Mesothelial cell of epicardium (in vitro differentiated cells): ENCODE results near the gene CORO6. TPM values are rescaled to one million over a fixed set of nuclear protein-coding genes. Genes with fewer than 3 reads are reported as not detected.

ENCODE experiments used
- DNase-seq, 2 experiments: peaks; one replicate each; pipeline ENCODE4 v3.0.0; 2021; ENCODE audit warnings: low spot score in 2 of 2; ENCODE audit not compliant: unreplicated experiment in 2 of 2
- H3K27ac Mint-ChIP-seq: 2 replicates; pipeline ENCODE4 v1.8.0; 2021; ENCODE audit warnings: mixed read lengths
- H3K27me3 Mint-ChIP-seq: 2 replicates; pipeline ENCODE4 v1.8.0; 2021; ENCODE audit warnings: low read depth, mixed read lengths
- H3K36me3 Mint-ChIP-seq: 2 replicates; pipeline ENCODE4 v1.8.0; 2021; ENCODE audit warnings: mixed read lengths
- H3K4me1 Mint-ChIP-seq: 2 replicates; pipeline ENCODE4 v1.8.0; 2021; ENCODE audit warnings: mixed read lengths
- H3K4me3 Mint-ChIP-seq: 2 replicates; pipeline ENCODE4 v1.8.0; 2021; ENCODE audit warnings: mild to moderate bottlenecking, moderate library complexity, mixed read lengths
- H3K9me3 Mint-ChIP-seq: 2 replicates; pipeline ENCODE4 v1.8.0; 2021; ENCODE audit warnings: mixed read lengths
- total RNA-seq: library from RNA; stranded (reverse); gene quantifications from 3 replicates; pipeline ENCODE4 v1.2.1, GENCODE V29; 2021
- TF ChIP-seq, protein P1 (sequence below): fragments of 200-600 bp; sonication (generic); IDR thresholded peaks from one replicate; pipeline ENCODE4 v1.5.0; 2021; ENCODE audit warnings: antibody characterized with exemption; ENCODE audit not compliant: unreplicated experiment

CORO6 gene
- total RNA-seq, 1 donor from 2014 or later = 3.4 TPM

- Mint-ChIP-seq H3K27ac (peak within 1 kb of the TSS; percentile 99), H3K36me3 (no peaks in the 10 kb centered on the region), H3K4me1 (peaks cover 49% of the 10 kb centered on the region), H3K9me3 (no peaks in the 10 kb centered on the region), H3K27me3 (no peaks in the 10 kb centered on the region), H3K4me3 (peak within 1 kb of the TSS; percentile 88)
- TF ChIP-seq, protein P1, sequence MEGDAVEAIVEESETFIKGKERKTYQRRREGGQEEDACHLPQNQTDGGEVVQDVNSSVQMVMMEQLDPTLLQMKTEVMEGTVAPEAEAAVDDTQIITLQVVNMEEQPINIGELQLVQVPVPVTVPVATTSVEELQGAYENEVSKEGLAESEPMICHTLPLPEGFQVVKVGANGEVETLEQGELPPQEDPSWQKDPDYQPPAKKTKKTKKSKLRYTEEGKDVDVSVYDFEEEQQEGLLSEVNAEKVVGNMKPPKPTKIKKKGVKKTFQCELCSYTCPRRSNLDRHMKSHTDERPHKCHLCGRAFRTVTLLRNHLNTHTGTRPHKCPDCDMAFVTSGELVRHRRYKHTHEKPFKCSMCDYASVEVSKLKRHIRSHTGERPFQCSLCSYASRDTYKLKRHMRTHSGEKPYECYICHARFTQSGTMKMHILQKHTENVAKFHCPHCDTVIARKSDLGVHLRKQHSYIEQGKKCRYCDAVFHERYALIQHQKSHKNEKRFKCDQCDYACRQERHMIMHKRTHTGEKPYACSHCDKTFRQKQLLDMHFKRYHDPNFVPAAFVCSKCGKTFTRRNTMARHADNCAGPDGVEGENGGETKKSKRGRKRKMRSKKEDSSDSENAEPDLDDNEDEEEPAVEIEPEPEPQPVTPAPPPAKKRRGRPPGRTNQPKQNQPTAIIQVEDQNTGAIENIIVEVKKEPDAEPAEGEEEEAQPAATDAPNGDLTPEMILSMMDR = no peak
- peak; percentile 81 to 83 for DNase-seq
Observed at GRCh38 chr17:29589524-29590410, 32.9 kb downstream of the CORO6 start, which contains the start of gene GIT1. GIT1 (minus strand) TSS chr17:29589648; CDS start chr17:29589378, 270 bp downstream.

DNA sequence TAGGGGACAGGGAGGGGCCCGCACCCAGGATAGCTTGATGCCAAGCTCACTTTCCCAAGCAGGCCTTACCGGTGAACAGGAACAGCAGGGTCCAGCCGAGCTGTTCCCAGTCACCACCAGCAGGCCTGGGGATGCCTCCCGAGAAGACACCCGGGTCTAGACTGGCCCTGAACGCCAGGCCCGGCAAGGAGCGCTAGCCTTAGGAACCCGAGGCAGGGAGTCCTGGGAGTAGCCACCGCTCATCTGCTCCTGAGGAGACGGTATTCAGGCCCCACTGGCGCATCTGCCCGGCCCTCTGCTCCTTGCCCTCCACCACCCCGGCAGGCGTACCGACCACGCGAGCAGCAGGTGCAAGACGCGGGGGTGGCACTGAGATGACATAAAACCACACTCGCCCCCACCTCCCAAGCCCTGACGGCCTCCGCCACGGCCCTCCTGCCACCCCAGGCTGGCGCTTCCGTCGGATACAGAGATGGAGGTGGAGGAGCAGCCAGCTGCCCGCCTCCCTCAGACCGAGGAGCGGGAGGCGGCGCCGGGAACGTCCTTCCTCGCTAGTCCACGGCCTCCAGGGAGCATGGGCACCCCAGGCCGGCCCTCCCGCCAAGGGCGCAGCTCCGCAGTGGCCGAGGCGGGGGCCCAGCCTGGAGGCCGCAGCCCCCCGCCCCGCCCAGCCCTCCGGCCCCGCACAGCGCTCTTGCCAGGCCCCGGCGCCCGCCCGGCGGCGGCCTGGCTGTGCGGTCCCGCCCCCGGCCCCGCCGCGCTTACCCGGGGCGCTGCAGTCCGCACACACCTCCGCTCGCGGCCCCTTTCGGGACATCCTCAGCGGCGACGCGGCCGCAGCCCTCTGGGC is 33.9 kb downstream of the CORO6 start:
- peak overlapping the region; percentile 86 for H3K27ac Mint-ChIP-seq
- H3K9me3 Mint-ChIP-seq = no peaks in the 10 kb centered on the region
- DNase-seq = no peak
- TF ChIP-seq, protein P1 = no peak
- H3K27me3 Mint-ChIP-seq = no peaks in the 10 kb centered on the region
- peak overlapping the region; percentile 88 for H3K4me3 Mint-ChIP-seq
- peaks cover 51% of the 10 kb centered on the region for H3K4me1 Mint-ChIP-seq
- H3K36me3 Mint-ChIP-seq = no peaks in the 10 kb centered on the region

DNA sequence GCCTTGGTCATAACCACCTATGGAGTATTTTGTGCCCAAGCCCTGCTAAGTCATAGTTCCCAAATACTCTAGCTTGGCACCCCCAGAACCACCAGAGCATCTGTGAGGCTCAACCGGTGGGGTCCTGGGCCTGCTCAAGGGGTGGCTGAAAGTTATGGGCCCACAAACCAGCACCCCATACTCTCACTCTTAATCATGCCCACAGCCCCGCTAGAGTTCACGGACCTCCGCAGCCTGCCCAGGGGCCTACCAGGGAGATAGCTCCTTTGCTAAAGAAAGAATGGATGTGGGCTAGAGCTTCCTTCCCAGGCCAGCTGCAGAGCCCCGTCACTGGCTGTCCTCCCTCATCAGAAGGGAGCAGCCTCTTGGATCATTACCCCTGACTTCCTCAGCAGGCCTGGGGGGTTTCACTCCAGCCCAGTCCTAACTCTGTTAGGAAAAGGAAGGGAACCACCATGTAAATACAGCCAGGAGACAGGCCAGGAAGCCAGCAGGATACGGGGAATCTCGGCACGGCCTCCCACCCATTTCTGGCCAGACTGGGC is 34.6 kb downstream of the CORO6 start:
- Mint-ChIP-seq H3K36me3 (peaks cover 2% of the 10 kb centered on the region), H3K4me1 (peaks cover 50% of the 10 kb centered on the region), H3K27ac (peak overlapping the region; percentile 86), H3K4me3 (peak overlapping the region; percentile 88), H3K27me3 (no peaks in the 10 kb centered on the region), H3K9me3 (no peaks in the 10 kb centered on the region)
- no peak for DNase-seq
- TF ChIP-seq, protein P1 = no peak

DNA sequence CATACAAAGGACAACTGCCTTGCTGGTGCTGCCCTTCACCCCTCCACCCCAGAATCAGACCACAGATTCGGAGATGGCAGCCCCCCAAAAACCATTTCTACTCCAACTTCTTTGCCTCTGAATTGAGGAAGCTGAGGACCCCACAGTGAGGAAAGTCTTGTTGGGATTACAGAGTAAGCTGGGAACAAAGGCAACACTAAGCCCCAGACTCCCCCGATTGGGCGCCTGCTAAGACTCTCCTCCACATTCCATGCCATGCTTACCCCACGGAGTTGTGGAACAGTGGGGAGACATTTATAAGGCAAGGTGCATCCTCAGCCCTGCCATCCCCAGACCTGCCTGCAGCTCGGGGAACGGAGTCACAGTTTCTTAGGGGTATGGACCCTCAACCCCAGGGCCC is 35.1 kb downstream of the CORO6 start:
- no peak overlapping the region for H3K27ac Mint-ChIP-seq
- H3K36me3 Mint-ChIP-seq = peaks cover 4% of the 10 kb centered on the region
- peak overlapping the region; percentile 88 for H3K4me3 Mint-ChIP-seq
- peaks cover 47% of the 10 kb centered on the region for H3K4me1 Mint-ChIP-seq
- no peaks in the 10 kb centered on the region for H3K27me3 Mint-ChIP-seq
- TF ChIP-seq, protein P1 = no peak
- no peaks in the 10 kb centered on the region for H3K9me3 Mint-ChIP-seq
- DNase-seq = no peak

DNA sequence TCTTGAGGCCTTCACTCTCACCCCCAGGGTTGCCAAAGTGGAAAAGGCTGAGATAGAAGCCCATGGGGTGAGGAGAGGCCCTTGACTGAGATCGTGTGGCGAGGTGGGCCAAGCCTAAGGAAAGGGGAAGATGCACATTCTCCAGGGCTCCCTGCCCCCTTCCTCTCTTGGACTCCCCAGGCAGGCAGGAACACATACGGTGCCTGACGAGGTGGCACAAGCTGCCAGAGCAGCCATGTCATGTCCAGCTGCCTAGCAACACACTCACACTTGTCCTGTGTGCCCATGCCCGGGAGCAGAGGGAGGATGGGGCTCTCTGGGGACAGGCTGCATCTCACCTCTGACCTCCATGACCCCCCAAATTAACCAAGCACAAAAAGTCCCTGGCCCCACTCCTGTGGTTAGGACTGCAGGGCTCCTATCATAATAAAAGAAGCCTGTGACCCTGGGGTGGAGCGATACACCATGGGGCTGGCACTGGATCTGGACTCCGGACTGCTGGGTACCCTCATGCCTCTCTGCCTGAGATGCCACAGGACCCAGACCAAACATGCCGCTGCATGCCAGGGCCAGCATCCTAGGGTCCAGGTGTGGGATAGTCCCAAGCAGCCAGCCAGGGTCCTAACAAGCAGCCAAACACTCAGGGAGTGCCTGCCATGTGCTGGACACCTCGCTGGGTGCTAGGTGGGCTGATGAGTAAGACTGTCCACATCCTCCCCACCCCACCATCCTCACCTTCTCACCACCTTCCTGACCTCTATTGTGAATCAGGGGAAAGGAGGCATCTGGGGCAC is 35.8 kb downstream of the CORO6 start:
- Mint-ChIP-seq H3K27ac (no peak overlapping the region), H3K4me1 (peaks cover 40% of the 10 kb centered on the region), H3K4me3 (no peak overlapping the region), H3K36me3 (peaks cover 7% of the 10 kb centered on the region), H3K27me3 (no peaks in the 10 kb centered on the region), H3K9me3 (no peaks in the 10 kb centered on the region)
- DNase-seq = no peak
- TF ChIP-seq, protein P1 = no peak
